ENCODE data around the gene FAM171A2. TPM values are rescaled to one million over a fixed set of nuclear protein-coding genes. Genes with fewer than 3 reads are reported as not detected.

FAM171A2 gene
- polyA plus RNA-seq, 1 donor (not counting 4 experiments of a cell fraction or from before 2014, with no cell fraction given): 0.35 TPM

- H3K9ac ChIP-seq (ENCODE audit: control insufficient read depth, extremely low read depth, insufficient read depth, low read length): no peak overlapping the region
- H3K27ac ChIP-seq (ENCODE audit: control insufficient read depth, insufficient read depth, low read length): no peak overlapping the region
- peaks cover 4% of the 10 kb centered on the region for H3K4me1 ChIP-seq (ENCODE audit: control insufficient read depth, extremely low read depth, insufficient read depth, low read length)
- no peak overlapping the region for H2AFZ ChIP-seq (ENCODE audit: control insufficient read depth, low read length)
- H3K36me3 ChIP-seq (ENCODE audit: control insufficient read depth in 2 of 2, extremely low read depth in 1 of 2, insufficient read depth in 2 of 2, low read length in 2 of 2): peaks cover 0 to 1% of the 10 kb centered on the region in 2 experiments
- H3K79me2 ChIP-seq (ENCODE audit: control insufficient read depth, insufficient read depth, low read length): peaks cover 15% of the 10 kb centered on the region
- no peaks in the 10 kb centered on the region for H3K9me3 ChIP-seq (ENCODE audit: control insufficient read depth, low read depth, low read length)
- no peaks in the 10 kb centered on the region for H3K9me1 ChIP-seq (ENCODE audit: control insufficient read depth, extremely low read depth, insufficient read depth, low read length)
- no peaks in the 10 kb centered on the region for H3K27me3 ChIP-seq (ENCODE audit: control insufficient read depth, extremely low read depth, insufficient read depth, low read length)
- no peak for DNase-seq (ENCODE audit: low read depth, low spot score)
- no peak for FAIRE-seq
- dilution Hi-C loops (cut with MboI; ENCODE audit: extremely low pct_ligation_motif_present, low sequenced_read_pairs): no loop called here
- TF ChIP-seq CTCF (optimal IDR thresholded peaks at IDR 0.05 in 1 of 3, IDR thresholded peaks at IDR 0.05 in 1 of 3, conservative IDR thresholded peaks at IDR 0.05 in 1 of 3; ENCODE audit: extremely low read depth in 1 of 3, insufficient read depth in 2 of 3, low read length in 3 of 3) (no peak), EZH2 (IDR thresholded peaks at IDR 0.05; ENCODE audit: low read length) (no peak)
- no peak overlapping the region for H3K4me3 ChIP-seq (ENCODE audit: control insufficient read depth in 2 of 3, extremely low read depth in 1 of 3, insufficient read depth in 2 of 3, low read depth in 1 of 3, low read length in 3 of 3)
- H4K20me1 ChIP-seq (ENCODE audit: control insufficient read depth, extremely low read depth, insufficient read depth, low read length): no peaks in the 10 kb centered on the region
- H3K4me2 ChIP-seq (ENCODE audit: control insufficient read depth, extremely low read depth, insufficient read depth, low read depth, low read length): no peak overlapping the region
Measured at GRCh38 chr17:44327715-44328449, 35.8 kb downstream of the FAM171A2 start.

- Histone ChIP-seq H2AFZ (ENCODE audit: control insufficient read depth, low read length) (peak overlapping the region; percentile 23), H3K4me2 (ENCODE audit: control insufficient read depth, extremely low read depth, insufficient read depth, low read depth, low read length) (peak overlapping the region; percentile 41)
- dilution Hi-C loops (cut with MboI; ENCODE audit: extremely low pct_ligation_motif_present, low sequenced_read_pairs): no loop called here
Measured at GRCh38 chr17:44326861-44327444, 36.7 kb downstream of the FAM171A2 start.

More at GRCh38 chr17:44326861-44327444, 36.7 kb downstream of the FAM171A2 start:
- TF ChIP-seq EZH2 (IDR thresholded peaks at IDR 0.05; ENCODE audit: low read length) (no peak), CTCF (optimal IDR thresholded peaks at IDR 0.05 in 1 of 3, IDR thresholded peaks at IDR 0.05 in 1 of 3, conservative IDR thresholded peaks at IDR 0.05 in 1 of 3; ENCODE audit: extremely low read depth in 1 of 3, insufficient read depth in 2 of 3, low read length in 3 of 3) (no peak)
- Histone ChIP-seq H3K79me2 (ENCODE audit: control insufficient read depth, insufficient read depth, low read length) (peaks cover 17% of the 10 kb centered on the region), H3K9me1 (ENCODE audit: control insufficient read depth, extremely low read depth, insufficient read depth, low read length) (no peaks in the 10 kb centered on the region), H3K4me1 (ENCODE audit: control insufficient read depth, extremely low read depth, insufficient read depth, low read length) (peaks cover 4% of the 10 kb centered on the region), H3K4me3 (ENCODE audit: control insufficient read depth in 2 of 3, extremely low read depth in 1 of 3, insufficient read depth in 2 of 3, low read depth in 1 of 3, low read length in 3 of 3) (peak overlapping the region in 1 of 3 experiments; percentile 27), H3K9ac (ENCODE audit: control insufficient read depth, extremely low read depth, insufficient read depth, low read length) (peak overlapping the region; percentile 37), H3K27ac (ENCODE audit: control insufficient read depth, insufficient read depth, low read length) (peak overlapping the region; percentile 31), H3K27me3 (ENCODE audit: control insufficient read depth, extremely low read depth, insufficient read depth, low read length) (no peaks in the 10 kb centered on the region), H3K36me3 (ENCODE audit: control insufficient read depth in 2 of 2, extremely low read depth in 1 of 2, insufficient read depth in 2 of 2, low read length in 2 of 2) (peaks cover 6% of the 10 kb centered on the region in 2 experiments), H4K20me1 (ENCODE audit: control insufficient read depth, extremely low read depth, insufficient read depth, low read length) (no peaks in the 10 kb centered on the region), H3K9me3 (ENCODE audit: control insufficient read depth, low read depth, low read length) (no peaks in the 10 kb centered on the region)
- no peak for DNase-seq (ENCODE audit: low read depth, low spot score)
- FAIRE-seq: no peak

Measured in keratinocyte (primary cell).